NCI-H526 treated with DMSO at 0.1 percent for 48 hours (cell line): ENCODE data around the gene LETM1.

ENCODE experiments used
- DNase-seq: peaks from one replicate; lab custom pipeline; 2025; lab: John Stamatoyannopoulos, UW

Gene LETM1

DNA sequence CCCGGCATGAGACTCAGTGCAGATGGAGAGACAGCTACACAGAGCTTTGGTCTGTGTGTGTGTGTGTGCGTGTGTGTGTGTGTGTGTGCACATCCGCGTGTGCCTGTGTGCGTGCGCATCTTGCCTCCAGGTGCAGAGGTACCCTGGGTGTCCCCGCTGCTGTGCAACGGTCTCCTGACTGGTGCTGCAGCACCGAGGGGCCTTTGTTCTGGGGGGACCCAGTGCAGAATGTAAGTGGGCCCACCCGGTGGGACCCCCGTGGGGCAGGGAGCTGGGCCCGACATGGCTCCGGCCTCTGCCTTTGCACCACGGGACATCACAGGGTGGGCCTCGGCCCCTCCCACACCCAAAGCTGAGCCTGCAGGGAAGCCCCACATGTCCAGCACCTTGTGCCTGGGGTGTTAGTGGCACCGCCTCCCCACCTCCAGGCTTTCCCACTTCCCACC, 48.6 kb downstream of the LETM1 start:
- DNase-seq = no peak

DNA sequence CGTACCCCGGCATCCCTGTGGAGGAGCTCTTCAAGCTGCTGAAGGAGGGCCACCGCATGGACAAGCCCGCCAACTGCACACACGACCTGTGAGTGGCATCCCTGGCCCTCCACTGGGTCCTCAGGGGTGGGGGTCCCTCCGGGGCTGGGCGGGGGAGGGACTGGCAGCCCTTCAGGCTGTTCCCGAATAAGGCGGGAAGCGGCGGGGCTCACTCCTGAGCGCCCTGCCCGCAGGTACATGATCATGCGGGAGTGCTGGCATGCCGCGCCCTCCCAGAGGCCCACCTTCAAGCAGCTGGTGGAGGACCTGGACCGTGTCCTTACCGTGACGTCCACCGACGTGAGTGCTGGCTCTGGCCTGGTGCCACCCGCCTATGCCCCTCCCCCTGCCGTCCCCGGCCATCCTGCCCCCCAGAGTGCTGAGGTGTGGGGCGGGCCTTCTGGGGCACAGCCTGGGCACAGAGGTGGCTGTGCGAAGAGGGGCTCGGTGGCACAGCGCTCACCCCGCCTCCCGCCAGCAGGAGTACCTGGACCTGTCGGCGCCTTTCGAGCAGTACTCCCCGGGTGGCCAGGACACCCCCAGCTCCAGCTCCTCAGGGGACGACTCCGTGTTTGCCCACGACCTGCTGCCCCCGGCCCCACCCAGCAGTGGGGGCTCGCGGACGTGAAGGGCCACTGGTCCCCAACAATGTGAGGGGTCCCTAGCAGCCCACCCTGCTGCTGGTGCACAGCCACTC, 49.2 kb downstream of the LETM1 start:
- DNase-seq = no peak

- no peak for DNase-seq
Measured at GRCh38 chr4:1806223-1806564, 49.8 kb downstream of the LETM1 start.

- no peak for DNase-seq
Measured at GRCh38 chr4:1805493-1806222, 50.3 kb downstream of the LETM1 start.

DNA sequence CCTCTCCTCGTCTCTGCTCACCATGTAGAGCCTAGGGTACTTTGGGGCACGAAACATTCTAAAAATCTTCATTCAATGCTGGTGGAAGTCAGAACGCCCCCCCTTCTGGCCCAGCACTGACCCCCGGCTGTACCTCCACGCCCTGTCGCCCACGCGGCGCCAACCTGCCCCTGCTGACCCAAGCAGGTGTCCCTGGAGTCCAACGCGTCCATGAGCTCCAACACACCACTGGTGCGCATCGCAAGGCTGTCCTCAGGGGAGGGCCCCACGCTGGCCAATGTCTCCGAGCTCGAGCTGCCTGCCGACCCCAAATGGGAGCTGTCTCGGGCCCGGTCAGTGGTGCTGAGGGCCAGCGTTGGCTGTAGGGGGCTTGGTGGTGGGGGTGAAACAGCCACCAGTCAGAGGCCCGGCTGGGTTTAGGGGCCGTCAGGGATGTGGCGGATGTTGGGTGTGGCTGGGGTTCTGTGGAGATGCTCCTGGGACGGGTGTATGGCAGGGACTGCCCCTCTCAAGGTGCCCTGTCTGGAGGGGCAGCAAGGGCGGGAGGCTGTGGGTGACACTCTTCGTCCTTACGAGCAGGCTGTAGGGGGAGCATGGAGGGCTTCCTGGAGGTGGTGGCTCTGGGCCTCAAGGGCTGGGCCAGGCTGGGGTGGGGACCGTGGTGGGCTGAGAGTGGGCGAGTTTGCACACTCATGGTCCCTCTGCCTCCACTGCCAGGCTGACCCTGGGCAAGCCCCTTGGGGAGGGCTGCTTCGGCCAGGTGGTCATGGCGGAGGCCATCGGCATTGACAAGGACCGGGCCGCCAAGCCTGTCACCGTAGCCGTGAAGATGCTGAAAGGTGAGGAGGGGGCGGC, 51.1 kb downstream of the LETM1 start:
- DNase-seq = no peak

- no peak for DNase-seq
Measured at GRCh38 chr4:1803523-1804423, 52.2 kb downstream of the LETM1 start.

DNA sequence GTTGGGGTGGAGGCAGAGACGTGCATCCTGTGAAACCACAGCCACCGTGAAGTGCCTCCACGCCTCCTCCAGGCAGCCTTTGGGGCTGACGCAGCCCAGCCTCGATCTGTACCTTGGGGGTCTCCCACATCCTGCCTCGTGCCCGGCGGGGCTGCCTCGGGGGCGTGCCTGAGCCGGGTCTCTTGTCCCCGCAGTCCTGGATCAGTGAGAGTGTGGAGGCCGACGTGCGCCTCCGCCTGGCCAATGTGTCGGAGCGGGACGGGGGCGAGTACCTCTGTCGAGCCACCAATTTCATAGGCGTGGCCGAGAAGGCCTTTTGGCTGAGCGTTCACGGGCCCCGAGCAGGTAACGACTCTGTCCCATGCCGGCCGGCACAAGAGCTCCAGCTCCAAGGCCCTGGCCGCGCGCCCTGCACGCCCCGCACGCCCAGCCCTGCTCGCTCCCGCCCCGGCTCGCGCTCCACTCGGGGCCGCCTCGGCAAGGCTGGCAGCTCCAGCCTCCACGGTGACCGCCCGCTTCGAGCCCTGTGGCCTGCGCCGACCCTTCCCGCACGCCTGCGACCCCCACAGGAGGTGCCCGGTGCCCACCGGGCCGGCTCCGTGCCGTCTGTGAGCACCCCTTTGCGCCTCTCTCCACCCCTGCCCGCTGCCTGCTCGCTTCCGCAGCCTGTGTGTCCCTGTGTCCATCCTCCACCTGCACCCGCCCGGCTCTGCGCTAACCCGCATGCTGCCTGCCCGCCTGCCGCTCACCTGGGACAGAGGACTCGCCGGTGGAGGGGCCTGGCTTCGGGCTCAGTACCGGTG, 53.0 kb downstream of the LETM1 start:
- no peak for DNase-seq

DNA sequence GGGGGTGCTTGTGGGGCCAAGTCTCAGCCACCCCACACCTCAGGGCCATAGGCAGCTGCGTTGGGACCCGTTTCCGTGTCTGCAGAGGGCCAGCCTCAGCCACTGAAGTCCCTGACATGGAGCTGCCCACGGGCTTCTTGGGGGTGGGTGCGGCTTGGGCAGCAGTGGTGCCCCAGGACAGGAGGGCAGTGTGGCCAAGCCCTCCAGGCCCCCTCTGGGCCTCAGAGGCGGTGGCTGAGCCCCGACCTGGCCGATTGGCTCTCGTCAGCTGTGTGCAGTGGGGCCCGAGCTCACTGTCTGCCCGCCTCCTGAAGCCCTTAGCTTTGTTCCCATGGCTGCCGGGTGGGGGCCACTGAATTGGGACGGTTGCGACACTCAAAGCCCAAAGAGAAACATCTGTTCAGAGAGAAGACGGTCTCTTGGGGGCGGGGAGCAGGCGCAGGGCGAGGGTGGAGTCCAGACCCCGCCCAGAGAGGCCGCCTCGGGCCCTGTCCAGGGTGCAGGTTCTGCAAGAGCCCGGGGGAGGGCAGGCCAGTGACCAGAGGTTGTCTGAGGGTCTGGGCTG, 53.7 kb downstream of the LETM1 start:
- no peak for DNase-seq

- no peak for DNase-seq
Measured at GRCh38 chr4:1801286-1801958, 54.5 kb downstream of the LETM1 start.

GRCh38 chr4:1800805-1801204, 55.2 kb downstream of the LETM1 start:
- no peak for DNase-seq

- no peak for DNase-seq
Measured at GRCh38 chr4:1799387-1800375, 56.3 kb downstream of the LETM1 start.

DNA sequence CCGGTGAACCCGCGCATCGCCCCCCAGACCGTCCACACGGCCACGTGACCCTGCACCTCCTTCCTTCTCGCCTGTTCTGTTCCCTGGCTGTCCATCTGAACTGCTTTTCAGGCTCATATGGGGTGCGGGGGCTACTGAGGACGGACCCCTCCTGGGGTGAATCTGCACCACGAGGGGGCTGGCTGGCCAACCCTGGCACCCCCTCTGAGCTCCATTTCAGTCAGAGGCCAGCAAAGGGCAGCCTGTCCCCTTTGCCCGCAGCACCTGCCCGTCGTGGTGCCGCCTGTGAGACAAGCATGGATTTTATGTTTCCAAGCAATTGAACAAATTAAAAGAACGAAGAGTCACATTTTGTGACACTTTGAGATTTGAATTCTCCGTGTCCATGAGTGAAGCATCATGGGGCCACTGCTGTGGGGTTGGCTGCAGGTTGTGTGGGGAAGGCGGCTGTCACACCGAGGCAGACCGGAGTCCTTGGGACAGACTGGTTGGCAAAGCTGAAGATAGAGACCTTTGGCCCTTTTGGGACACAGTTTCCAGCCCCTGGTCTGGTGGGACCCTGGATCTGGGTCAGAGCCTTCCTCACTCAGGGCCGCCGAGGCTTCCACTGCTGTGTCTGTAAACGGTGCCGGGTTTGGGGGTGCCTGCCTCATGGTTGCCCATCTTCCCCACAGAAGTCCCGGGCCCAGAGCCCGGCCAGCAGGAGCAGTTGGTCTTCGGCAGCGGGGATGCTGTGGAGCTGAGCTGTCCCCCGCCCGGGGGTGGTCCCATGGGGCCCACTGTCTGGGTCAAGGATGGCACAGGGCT, 57.2 kb downstream of the LETM1 start:
- DNase-seq = no peak

GRCh38 chr4:1797861-1798579, 57.9 kb downstream of the LETM1 start:
- no peak for DNase-seq

DNA sequence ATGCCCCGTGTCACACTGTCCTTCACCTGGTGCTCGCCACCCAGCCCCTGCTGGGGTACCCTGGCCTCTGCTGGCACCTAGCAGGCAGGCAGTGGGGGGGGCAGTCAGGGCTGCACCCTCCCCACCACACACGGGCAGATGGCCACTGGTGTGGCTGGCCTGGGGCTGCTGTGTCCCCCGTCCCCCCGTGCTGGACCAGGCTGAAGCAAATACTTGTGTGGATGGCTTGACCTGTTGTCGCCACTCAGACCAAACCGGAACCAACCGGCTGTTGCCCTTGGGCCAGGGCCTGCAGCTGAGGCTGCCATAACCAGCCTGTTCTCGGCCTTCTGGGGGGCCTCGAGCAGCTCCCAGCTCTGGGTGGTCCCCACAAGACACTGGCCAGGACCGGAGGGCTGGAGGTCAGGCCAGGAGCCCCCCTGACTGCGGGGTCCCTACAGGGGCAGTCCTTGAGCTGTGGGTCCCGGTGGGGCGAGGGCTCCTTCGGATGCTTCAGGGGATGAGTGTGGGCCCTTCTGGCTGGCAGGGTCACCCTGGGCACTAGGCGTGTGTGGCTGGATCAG, 58.6 kb downstream of the LETM1 start:
- no peak for DNase-seq

DNA sequence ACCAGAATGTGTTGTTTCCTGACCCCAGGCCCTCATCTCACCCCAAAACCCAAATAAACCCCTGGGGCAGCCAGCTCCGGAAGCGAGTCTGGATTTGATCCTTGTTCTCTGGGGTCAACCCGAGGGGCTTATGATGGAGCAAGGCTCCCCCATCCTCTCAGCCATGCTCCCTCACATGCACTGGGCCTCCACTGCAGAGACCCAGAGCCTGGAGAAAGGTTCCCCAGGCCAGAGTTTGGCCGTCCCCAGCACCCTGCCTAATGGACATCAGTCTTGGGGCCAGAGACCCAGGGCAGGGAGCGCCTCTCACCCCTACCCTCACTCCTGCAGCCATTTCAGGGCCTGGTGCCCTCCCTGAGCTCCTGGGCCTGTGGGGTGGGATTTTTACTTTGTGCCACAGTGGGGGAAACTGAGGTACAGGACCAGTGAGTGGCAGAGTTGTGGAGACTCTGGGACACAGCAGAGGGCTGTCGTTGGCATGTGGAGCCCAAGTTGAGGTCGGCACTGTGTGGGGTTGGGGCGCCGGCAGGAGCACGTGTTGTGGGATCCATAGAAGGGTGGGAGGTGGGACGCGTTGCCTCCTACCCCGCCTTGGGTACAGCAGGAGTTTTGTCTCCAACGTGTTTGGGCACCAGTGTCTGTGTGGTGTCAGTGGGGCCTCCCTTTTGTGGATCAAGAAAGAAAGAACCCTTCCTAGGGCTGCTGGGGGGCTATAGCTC, 59.3 kb downstream of the LETM1 start:
- DNase-seq = no peak
